ENCODE measurements around the gene PLLP.

PLLP gene

GRCh38 chr16:57240851-57241250 lies 43.6 kb downstream of the PLLP start:
- peaks cover 18% of the 10 kb centered on the region for H3K4me1 Mint-ChIP-seq
- TF ChIP-seq CTCF (IDR thresholded peaks at IDR 0.05; ENCODE audit: unreplicated experiment in 3 of 3): no peak
- peak overlapping the region; percentile 50 to 65 (median 60) for H3K27ac Mint-ChIP-seq
- no peaks in the 10 kb centered on the region for H3K27me3 Mint-ChIP-seq (ENCODE audit: low read depth)
- no peak overlapping the region for H3K4me3 Mint-ChIP-seq
- peaks cover 32% of the 10 kb centered on the region for H3K36me3 Mint-ChIP-seq (ENCODE audit: low read depth)
- H3K9me3 Mint-ChIP-seq: no peaks in the 10 kb centered on the region

- H3K4me1 Mint-ChIP-seq: peaks cover 14% of the 10 kb centered on the region
- H3K9me3 Mint-ChIP-seq: no peaks in the 10 kb centered on the region
- no peak for TF ChIP-seq CTCF (IDR thresholded peaks at IDR 0.05; ENCODE audit: unreplicated experiment in 3 of 3)
- peaks cover 45% of the 10 kb centered on the region for H3K36me3 Mint-ChIP-seq (ENCODE audit: low read depth)
- no peak overlapping the region for H3K4me3 Mint-ChIP-seq
- peak overlapping the region; percentile 34 to 79 (median 75) for H3K27ac Mint-ChIP-seq
- H3K27me3 Mint-ChIP-seq (ENCODE audit: low read depth): no peaks in the 10 kb centered on the region
Observed at GRCh38 chr16:57239107-57239506, 45.4 kb downstream of the PLLP start.

- Mint-ChIP-seq H3K36me3 (ENCODE audit: low read depth) (peaks cover 49% of the 10 kb centered on the region), H3K4me1 (peaks cover 18% of the 10 kb centered on the region), H3K27me3 (ENCODE audit: low read depth) (no peaks in the 10 kb centered on the region), H3K9me3 (no peaks in the 10 kb centered on the region), H3K27ac (peak overlapping the region; percentile 34 to 79 (median 75)), H3K4me3 (no peak overlapping the region)
- no peak for TF ChIP-seq CTCF (IDR thresholded peaks at IDR 0.05; ENCODE audit: unreplicated experiment in 3 of 3)
Observed at GRCh38 chr16:57238682-57239081, 45.8 kb downstream of the PLLP start.

- Mint-ChIP-seq H3K36me3 (ENCODE audit: low read depth) (peaks cover 68% of the 10 kb centered on the region), H3K27ac (peak overlapping the region in 2 of 3 experiments; percentile 4 to 23), H3K4me3 (no peak overlapping the region), H3K4me1 (peaks cover 35% of the 10 kb centered on the region), H3K9me3 (no peaks in the 10 kb centered on the region), H3K27me3 (ENCODE audit: low read depth) (no peaks in the 10 kb centered on the region)
- no peak for TF ChIP-seq CTCF (IDR thresholded peaks at IDR 0.05; ENCODE audit: unreplicated experiment in 3 of 3)
Observed at GRCh38 chr16:57236022-57236350, 48.5 kb downstream of the PLLP start.

GRCh38 chr16:57235128-57236021 lies 49.1 kb downstream of the PLLP start:
- Mint-ChIP-seq H3K9me3 (no peaks in the 10 kb centered on the region), H3K27ac (peak overlapping the region in 2 of 3 experiments; percentile 4 to 23), H3K4me3 (no peak overlapping the region), H3K27me3 (ENCODE audit: low read depth) (no peaks in the 10 kb centered on the region), H3K4me1 (peaks cover 41% of the 10 kb centered on the region), H3K36me3 (ENCODE audit: low read depth) (peaks cover 74% of the 10 kb centered on the region)
- no peak for TF ChIP-seq CTCF (IDR thresholded peaks at IDR 0.05; ENCODE audit: unreplicated experiment in 3 of 3)

GRCh38 chr16:57234707-57235092 lies 49.8 kb downstream of the PLLP start:
- Mint-ChIP-seq H3K4me3 (no peak overlapping the region), H3K9me3 (no peaks in the 10 kb centered on the region), H3K27ac (no peak overlapping the region), H3K4me1 (peaks cover 43% of the 10 kb centered on the region), H3K27me3 (ENCODE audit: low read depth) (no peaks in the 10 kb centered on the region), H3K36me3 (ENCODE audit: low read depth) (peaks cover 74% of the 10 kb centered on the region)
- TF ChIP-seq CTCF (IDR thresholded peaks at IDR 0.05; ENCODE audit: unreplicated experiment in 3 of 3): no peak

Data from nephron (organoid).